Tibial nerve (tissue), 4 donors: Measurements from ENCODE around the gene JAKMIP2. TPM values are rescaled to one million over a fixed set of nuclear protein-coding genes. Genes with fewer than 3 reads are reported as not detected.

Experiments
- DNase-seq, 2 donors: peaks; one replicate each; pipeline ENCODE4 v3.0.0-alpha.2; 2019; ENCODE audit warnings: low spot score in 2 of 2
- H3K27ac ChIP-seq, 4 donors: fragments of 200-600 bp; sonication (generic) in 3 of 4; one replicate each; pipeline ENCODE4 v1.5.1; 2017 to 2019; ENCODE audit warnings: mild to moderate bottlenecking in 1 of 4
- H3K27me3 ChIP-seq, 2 donors: fragments of 200-600 bp; sonication (generic) in 1 of 2; one replicate each; pipeline versions ENCODE4 v1.5.1 to v1.6.0; 2017 to 2019
- H3K36me3 ChIP-seq, 3 donors: fragments of 200-600 bp; sonication (generic); one replicate each; pipeline ENCODE4 v1.5.1; 2018 to 2019
- H3K4me1 ChIP-seq, 4 donors: fragments of 200-600 bp; sonication (generic) in 3 of 4; one replicate each; pipeline ENCODE4 v1.5.1; 2017 to 2019
- H3K4me3 ChIP-seq, 4 donors: fragments of 200-600 bp; sonication (generic) in 3 of 4; one replicate each; pipeline ENCODE4 v1.5.1; 2017 to 2019; ENCODE audit warnings: mild to moderate bottlenecking in 1 of 4, moderate library complexity in 1 of 4
- H3K9me3 ChIP-seq, 4 donors: fragments of 200-600 bp; sonication (generic) in 3 of 4; one replicate each; pipeline ENCODE4 v1.5.1; 2017 to 2019
- CTCF ChIP-seq, 5 experiments: fragments of 200-600 bp in 3 of 5; fragments of 450-650 bp in 2 of 5; sonication (generic) in 3 of 5; IDR thresholded peaks; one replicate each; pipeline ENCODE4 v1.5.1; 2016 to 2019; ENCODE audit warnings: antibody characterized with exemption in 5 of 5, mild to moderate bottlenecking in 3 of 5, moderate library complexity in 2 of 5
- EP300 ChIP-seq, 2 donors: sonication (generic); formaldehyde crosslinking; IDR thresholded peaks; one replicate each; pipeline ENCODE4 v1.6.1; 2017; ENCODE audit warnings: antibody characterized with exemption in 2 of 2, mild to moderate bottlenecking in 1 of 2
- POLR2A ChIP-seq, 2 donors: fragments of 450-650 bp; IDR thresholded peaks; one replicate each; pipeline ENCODE4 v1.6.1; 2017; ENCODE audit warnings: antibody characterized with exemption in 2 of 2, mild to moderate bottlenecking in 2 of 2, moderate library complexity in 2 of 2
- WGBS, 2 donors: methylation state at CpG; one replicate each; pipeline ENCODE4 v1.1.5; 2018; 5-methylcytosine and 5-hydroxymethylcytosine counted together
- total RNA-seq, 4 donors: library from RNA; depleted of rRNA; stranded (reverse); fragments of >200 nt; gene quantifications; one replicate each; pipeline ENCODE4 v1.1.0, GENCODE V29; 2016

JAKMIP2 gene
- total RNA-seq, 4 donors from 2014 or later: 7.2 to 22.7 (median 13.5) TPM

- Histone ChIP-seq H3K9me3 (no peaks in the 10 kb centered on the region), H3K4me1 (peaks cover 0 to 24% (median 1%) of the 10 kb centered on the region in 4 donors), H3K27me3 (no peaks in the 10 kb centered on the region), H3K27ac (no peak overlapping the region), H3K4me3 (no peak overlapping the region), H3K36me3 (no peaks in the 10 kb centered on the region)
- DNase-seq: no peak
- WGBS, 2 donors: 78 to 79% methylated on average over 1 of the region's 1 CpG
- no peak for TF ChIP-seq CTCF (IDR thresholded peaks at IDR 0.05)
- TF ChIP-seq EP300 (IDR thresholded peaks at IDR 0.05): no peak
- TF ChIP-seq POLR2A (IDR thresholded peaks at IDR 0.05): no peak
Observed at GRCh38 chr5:147759441-147759840, 23.1 kb downstream of the JAKMIP2 start.

GRCh38 chr5:147756566-147756965 lies 26.0 kb downstream of the JAKMIP2 start:
- Histone ChIP-seq H3K36me3 (no peaks in the 10 kb centered on the region), H3K27me3 (no peaks in the 10 kb centered on the region), H3K4me3 (no peak overlapping the region), H3K4me1 (peaks cover 0 to 7% (median 4%) of the 10 kb centered on the region in 4 donors), H3K9me3 (no peaks in the 10 kb centered on the region), H3K27ac (no peak overlapping the region)
- DNase-seq: no peak
- TF ChIP-seq EP300 (IDR thresholded peaks at IDR 0.05) (no peak), CTCF (IDR thresholded peaks at IDR 0.05) (no peak), POLR2A (IDR thresholded peaks at IDR 0.05) (no peak)

GRCh38 chr5:147754372-147755122 lies 28.0 kb downstream of the JAKMIP2 start:
- no peak overlapping the region for H3K4me3 ChIP-seq
- WGBS, 2 donors: 79 to 89% methylated on average over 3 of the region's 3 CpGs
- H3K27ac ChIP-seq: no peak overlapping the region
- TF ChIP-seq CTCF (IDR thresholded peaks at IDR 0.05): no peak
- DNase-seq: no peak
- no peaks in the 10 kb centered on the region for H3K27me3 ChIP-seq
- H3K4me1 ChIP-seq: peaks cover 0 to 22% (median 7%) of the 10 kb centered on the region in 4 donors
- H3K36me3 ChIP-seq: no peaks in the 10 kb centered on the region
- no peaks in the 10 kb centered on the region for H3K9me3 ChIP-seq

- H3K27ac ChIP-seq: no peak overlapping the region
- H3K4me3 ChIP-seq: no peak overlapping the region
- H3K27me3 ChIP-seq: no peaks in the 10 kb centered on the region
- no peak for TF ChIP-seq CTCF (IDR thresholded peaks at IDR 0.05)
- TF ChIP-seq POLR2A (IDR thresholded peaks at IDR 0.05): no peak
- TF ChIP-seq EP300 (IDR thresholded peaks at IDR 0.05): no peak
- H3K9me3 ChIP-seq: no peaks in the 10 kb centered on the region
- WGBS, 2 donors: 76 to 96% methylated on average over 1 of the region's 1 CpG
- DNase-seq: no peak
- H3K36me3 ChIP-seq: no peaks in the 10 kb centered on the region
- H3K4me1 ChIP-seq: peaks cover 0 to 29% (median 8%) of the 10 kb centered on the region in 4 donors
Observed at GRCh38 chr5:147753765-147754164, 28.8 kb downstream of the JAKMIP2 start.

GRCh38 chr5:147752666-147753290 lies 29.8 kb downstream of the JAKMIP2 start:
- Histone ChIP-seq H3K27me3 (no peaks in the 10 kb centered on the region), H3K27ac (peak overlapping the region in 2 of 4 donors; percentile 64 to 84), H3K36me3 (no peaks in the 10 kb centered on the region), H3K4me1 (peaks cover 0 to 35% (median 8%) of the 10 kb centered on the region in 4 donors), H3K9me3 (no peaks in the 10 kb centered on the region), H3K4me3 (no peak overlapping the region)
- TF ChIP-seq CTCF (IDR thresholded peaks at IDR 0.05) (no peak), POLR2A (IDR thresholded peaks at IDR 0.05) (no peak)
- DNase-seq: no peak
- WGBS, 2 donors: 87 to 90% methylated on average over 3 of the region's 3 CpGs
